ENCODE measurements around the gene C9orf50.

C9orf50 gene

GRCh38 chr9:129608561-129609481 is 12.1 kb downstream of the C9orf50 start (continued):
- TF ChIP-seq, protein P1, sequence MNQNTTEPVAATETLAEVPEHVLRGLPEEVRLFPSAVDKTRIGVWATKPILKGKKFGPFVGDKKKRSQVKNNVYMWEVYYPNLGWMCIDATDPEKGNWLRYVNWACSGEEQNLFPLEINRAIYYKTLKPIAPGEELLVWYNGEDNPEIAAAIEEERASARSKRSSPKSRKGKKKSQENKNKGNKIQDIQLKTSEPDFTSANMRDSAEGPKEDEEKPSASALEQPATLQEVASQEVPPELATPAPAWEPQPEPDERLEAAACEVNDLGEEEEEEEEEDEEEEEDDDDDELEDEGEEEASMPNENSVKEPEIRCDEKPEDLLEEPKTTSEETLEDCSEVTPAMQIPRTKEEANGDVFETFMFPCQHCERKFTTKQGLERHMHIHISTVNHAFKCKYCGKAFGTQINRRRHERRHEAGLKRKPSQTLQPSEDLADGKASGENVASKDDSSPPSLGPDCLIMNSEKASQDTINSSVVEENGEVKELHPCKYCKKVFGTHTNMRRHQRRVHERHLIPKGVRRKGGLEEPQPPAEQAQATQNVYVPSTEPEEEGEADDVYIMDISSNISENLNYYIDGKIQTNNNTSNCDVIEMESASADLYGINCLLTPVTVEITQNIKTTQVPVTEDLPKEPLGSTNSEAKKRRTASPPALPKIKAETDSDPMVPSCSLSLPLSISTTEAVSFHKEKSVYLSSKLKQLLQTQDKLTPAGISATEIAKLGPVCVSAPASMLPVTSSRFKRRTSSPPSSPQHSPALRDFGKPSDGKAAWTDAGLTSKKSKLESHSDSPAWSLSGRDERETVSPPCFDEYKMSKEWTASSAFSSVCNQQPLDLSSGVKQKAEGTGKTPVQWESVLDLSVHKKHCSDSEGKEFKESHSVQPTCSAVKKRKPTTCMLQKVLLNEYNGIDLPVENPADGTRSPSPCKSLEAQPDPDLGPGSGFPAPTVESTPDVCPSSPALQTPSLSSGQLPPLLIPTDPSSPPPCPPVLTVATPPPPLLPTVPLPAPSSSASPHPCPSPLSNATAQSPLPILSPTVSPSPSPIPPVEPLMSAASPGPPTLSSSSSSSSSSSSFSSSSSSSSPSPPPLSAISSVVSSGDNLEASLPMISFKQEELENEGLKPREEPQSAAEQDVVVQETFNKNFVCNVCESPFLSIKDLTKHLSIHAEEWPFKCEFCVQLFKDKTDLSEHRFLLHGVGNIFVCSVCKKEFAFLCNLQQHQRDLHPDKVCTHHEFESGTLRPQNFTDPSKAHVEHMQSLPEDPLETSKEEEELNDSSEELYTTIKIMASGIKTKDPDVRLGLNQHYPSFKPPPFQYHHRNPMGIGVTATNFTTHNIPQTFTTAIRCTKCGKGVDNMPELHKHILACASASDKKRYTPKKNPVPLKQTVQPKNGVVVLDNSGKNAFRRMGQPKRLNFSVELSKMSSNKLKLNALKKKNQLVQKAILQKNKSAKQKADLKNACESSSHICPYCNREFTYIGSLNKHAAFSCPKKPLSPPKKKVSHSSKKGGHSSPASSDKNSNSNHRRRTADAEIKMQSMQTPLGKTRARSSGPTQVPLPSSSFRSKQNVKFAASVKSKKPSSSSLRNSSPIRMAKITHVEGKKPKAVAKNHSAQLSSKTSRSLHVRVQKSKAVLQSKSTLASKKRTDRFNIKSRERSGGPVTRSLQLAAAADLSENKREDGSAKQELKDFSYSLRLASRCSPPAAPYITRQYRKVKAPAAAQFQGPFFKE (tag by site-specific recombination; IDR thresholded peaks at IDR 0.05; ENCODE audit: borderline replicate concordance) = no peak
- TF ChIP-seq, protein P2, sequence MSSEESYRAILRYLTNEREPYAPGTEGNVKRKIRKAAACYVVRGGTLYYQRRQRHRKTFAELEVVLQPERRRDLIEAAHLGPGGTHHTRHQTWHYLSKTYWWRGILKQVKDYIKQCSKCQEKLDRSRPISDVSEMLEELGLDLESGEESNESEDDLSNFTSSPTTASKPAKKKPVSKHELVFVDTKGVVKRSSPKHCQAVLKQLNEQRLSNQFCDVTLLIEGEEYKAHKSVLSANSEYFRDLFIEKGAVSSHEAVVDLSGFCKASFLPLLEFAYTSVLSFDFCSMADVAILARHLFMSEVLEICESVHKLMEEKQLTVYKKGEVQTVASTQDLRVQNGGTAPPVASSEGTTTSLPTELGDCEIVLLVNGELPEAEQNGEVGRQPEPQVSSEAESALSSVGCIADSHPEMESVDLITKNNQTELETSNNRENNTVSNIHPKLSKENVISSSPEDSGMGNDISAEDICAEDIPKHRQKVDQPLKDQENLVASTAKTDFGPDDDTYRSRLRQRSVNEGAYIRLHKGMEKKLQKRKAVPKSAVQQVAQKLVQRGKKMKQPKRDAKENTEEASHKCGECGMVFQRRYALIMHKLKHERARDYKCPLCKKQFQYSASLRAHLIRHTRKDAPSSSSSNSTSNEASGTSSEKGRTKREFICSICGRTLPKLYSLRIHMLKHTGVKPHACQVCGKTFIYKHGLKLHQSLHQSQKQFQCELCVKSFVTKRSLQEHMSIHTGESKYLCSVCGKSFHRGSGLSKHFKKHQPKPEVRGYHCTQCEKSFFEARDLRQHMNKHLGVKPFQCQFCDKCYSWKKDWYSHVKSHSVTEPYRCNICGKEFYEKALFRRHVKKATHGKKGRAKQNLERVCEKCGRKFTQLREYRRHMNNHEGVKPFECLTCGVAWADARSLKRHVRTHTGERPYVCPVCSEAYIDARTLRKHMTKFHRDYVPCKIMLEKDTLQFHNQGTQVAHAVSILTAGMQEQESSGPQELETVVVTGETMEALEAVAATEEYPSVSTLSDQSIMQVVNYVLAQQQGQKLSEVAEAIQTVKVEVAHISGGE (tag by site-specific recombination; conservative IDR thresholded peaks at IDR 0.05; ENCODE audit: low read depth) = no peak
- TF ChIP-seq, protein P3, sequence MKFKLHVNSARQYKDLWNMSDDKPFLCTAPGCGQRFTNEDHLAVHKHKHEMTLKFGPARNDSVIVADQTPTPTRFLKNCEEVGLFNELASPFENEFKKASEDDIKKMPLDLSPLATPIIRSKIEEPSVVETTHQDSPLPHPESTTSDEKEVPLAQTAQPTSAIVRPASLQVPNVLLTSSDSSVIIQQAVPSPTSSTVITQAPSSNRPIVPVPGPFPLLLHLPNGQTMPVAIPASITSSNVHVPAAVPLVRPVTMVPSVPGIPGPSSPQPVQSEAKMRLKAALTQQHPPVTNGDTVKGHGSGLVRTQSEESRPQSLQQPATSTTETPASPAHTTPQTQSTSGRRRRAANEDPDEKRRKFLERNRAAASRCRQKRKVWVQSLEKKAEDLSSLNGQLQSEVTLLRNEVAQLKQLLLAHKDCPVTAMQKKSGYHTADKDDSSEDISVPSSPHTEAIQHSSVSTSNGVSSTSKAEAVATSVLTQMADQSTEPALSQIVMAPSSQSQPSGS (tag by site-specific recombination; IDR thresholded peaks at IDR 0.05; ENCODE audit: low read depth) = no peak

- POLR2A ChIA-PET = interaction anchor here (1.7 kb wide), 1 partner anchor 464 kb away, joined by 4 read pairs; no protein-coding TSS in a partner anchor
- no peak overlapping the region for H3K4me3 ChIP-seq (ENCODE audit: low read depth, low read length)
- H3K36me3 ChIP-seq (ENCODE audit: control insufficient read depth in 2 of 2, insufficient read depth in 1 of 2, low read length in 2 of 2) = no peaks in the 10 kb centered on the region
- no peak overlapping the region for H3K27ac ChIP-seq (ENCODE audit: extremely low read depth, low read depth, low read length)
- no peaks in the 10 kb centered on the region for H3K9me3 ChIP-seq (ENCODE audit: control insufficient read depth, insufficient read depth, low read depth, low read length)
- TF ChIP-seq ZNF580 (tag by site-specific recombination; IDR thresholded peaks at IDR 0.05) = 0 out of 2 replicates have a peak, but pooled peaks have one; percentile 30
- no peak for TF ChIP-seq ZNF133 (tag by site-specific recombination; IDR thresholded peaks at IDR 0.05)
- CTCF ChIA-PET = interaction anchor here (0.6 to 3.8 kb wide), 9 partner anchors 11 to 476 kb away, joined by 3 to 22 read pairs (median 4); partner anchors contain the start of gene C9orf50
- H3K4me1 ChIP-seq (ENCODE audit: control insufficient read depth, insufficient read depth, low read length) = no peaks in the 10 kb centered on the region; the same call in 1 of the 2 replicates
Measured at GRCh38 chr9:129607027-129607387, 13.9 kb downstream of the C9orf50 start.

DNA sequence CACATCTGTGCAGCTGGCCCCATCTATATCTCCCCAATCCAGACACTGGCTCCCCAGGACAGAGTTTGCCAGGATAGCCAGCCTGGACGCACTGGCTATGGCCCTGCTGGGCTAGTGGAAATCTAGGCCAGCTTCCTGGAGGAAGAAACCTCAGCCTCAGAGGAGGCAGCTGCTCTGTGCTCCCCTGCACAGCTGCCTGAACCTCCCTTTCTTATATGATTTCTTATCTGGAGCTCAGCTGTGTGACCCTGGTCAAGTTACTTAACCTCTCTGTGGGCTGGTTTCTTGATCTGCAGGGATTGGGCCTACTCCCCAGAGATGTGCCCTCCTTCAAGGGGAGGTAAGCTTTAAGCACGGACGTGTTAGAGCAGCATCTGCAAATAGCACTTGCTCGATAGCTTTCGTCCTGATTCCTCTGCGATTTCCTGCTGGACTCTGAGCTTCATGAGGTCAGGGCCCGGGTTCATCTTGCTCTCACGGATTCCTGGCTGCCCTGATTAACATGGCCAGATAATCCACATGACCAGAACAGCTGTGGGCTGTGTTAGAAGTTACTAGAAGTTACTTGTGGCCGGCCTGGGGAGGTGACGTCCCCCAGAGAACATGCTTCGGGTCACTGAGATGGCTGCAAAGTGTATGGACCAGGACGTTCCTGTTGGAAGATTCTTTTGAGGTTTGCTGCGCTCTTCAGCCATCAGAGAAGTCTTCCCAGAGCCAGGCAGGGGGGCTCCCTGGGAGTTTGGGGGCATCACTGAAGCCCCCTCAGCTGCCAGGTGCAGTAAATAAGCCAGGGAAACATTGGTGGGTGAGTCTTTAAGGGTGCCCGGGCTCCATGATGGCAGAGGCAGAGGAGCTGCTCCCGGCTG is 14.5 kb downstream of the C9orf50 start:
- POLR2A ChIA-PET = interaction anchor here (1.2 to 1.7 kb wide), 2 partner anchors 428 to 463 kb away, joined by 4 to 5 read pairs; partner anchors contain the start of gene IER5L
- Histone ChIP-seq H3K4me1 (ENCODE audit: control insufficient read depth, insufficient read depth, low read length) (no peaks in the 10 kb centered on the region; the same call in 1 of the 2 replicates), H3K9me3 (ENCODE audit: control insufficient read depth, insufficient read depth, low read depth, low read length) (no peaks in the 10 kb centered on the region), H3K4me3 (ENCODE audit: low read depth, low read length) (no peak overlapping the region), H3K27ac (ENCODE audit: extremely low read depth, low read depth, low read length) (no peak overlapping the region), H3K36me3 (ENCODE audit: control insufficient read depth in 2 of 2, insufficient read depth in 1 of 2, low read length in 2 of 2) (no peaks in the 10 kb centered on the region)
- TF ChIP-seq ZNF398 (tag by site-specific recombination; IDR thresholded peaks at IDR 0.05) = no peak
- TF ChIP-seq ZNF768 (tag by site-specific recombination; IDR thresholded peaks at IDR 0.05) = peak; percentile 87
- no peak for TF ChIP-seq KLF9 (tag by site-specific recombination; IDR thresholded peaks at IDR 0.05; ENCODE audit: low read depth)
- TF ChIP-seq ZNF155 (tag by site-specific recombination; IDR thresholded peaks at IDR 0.05) = no peak
- CTCF ChIA-PET = interaction anchor here (0.6 to 3.8 kb wide), 12 partner anchors 10 to 475 kb away, joined by 3 to 22 read pairs (median 4); partner anchors contain the start of gene C9orf50
